Heart left ventricle (tissue), 13 donors: ENCODE results near the gene SCGB1C1.
"Not testable (repeated sequence)": the region's sequence is repeated elsewhere in the genome, so short reads cannot be mapped to it uniquely, and the experiment has no call there.

ENCODE experiments used
- POLR2A ChIP-seq, 2 donors: fragments of 450-650 bp; IDR thresholded peaks; one replicate each; pipeline ENCODE4 v1.6.1; 2017; ENCODE audit warnings: antibody characterized with exemption in 2 of 2, mild to moderate bottlenecking in 2 of 2, moderate library complexity in 2 of 2
- TF ChIP-seq, protein P1 (sequence below), 12 donors: fragments of 200-600 bp; sonication (generic) in 4 of 12; IDR thresholded peaks; one replicate each; pipeline versions ENCODE4 v1.5.0 to v1.8.0; 2018 to 2022; ENCODE audit warnings: antibody characterized with exemption in 12 of 12, mild to moderate bottlenecking in 5 of 12
- donor health status: ischemic (EF 13 %, LVEDD 7.1; RV severe dilation, severe dysfunction).
- donor health status: DM: no; HTN: yes; CAD: no.
- donor health status: DM: no; HTN: no; CAD: no.
- donor health status: ischemic (EF 25% LVEDD 6.9; RV normal size, moderate dysfunction).
- donor health status: ischemic (EF 25% LVEDD 5.7; RV mildly dilated, moderate dysfunction).
- donor health status: ischemic (EF 35%, LVEDD 5.7; RV mildly dilated, moderate dysfunction).
- donor health status: nonischemic (EF 11% LVEDD 7.7; RV severe dilation, severe dysfunction).
- donor health status: DM: yes; HTN: yes; CAD: no.
- donor health status: PGD.
- donor health status: ischemic (EF 29% LVEDD 5.4; RV normal size, mild dysfunction).
- donor health status: nonischemic (EF 23%, LVEDD 6.1; RV moderate dilation, normal function).

DNA sequence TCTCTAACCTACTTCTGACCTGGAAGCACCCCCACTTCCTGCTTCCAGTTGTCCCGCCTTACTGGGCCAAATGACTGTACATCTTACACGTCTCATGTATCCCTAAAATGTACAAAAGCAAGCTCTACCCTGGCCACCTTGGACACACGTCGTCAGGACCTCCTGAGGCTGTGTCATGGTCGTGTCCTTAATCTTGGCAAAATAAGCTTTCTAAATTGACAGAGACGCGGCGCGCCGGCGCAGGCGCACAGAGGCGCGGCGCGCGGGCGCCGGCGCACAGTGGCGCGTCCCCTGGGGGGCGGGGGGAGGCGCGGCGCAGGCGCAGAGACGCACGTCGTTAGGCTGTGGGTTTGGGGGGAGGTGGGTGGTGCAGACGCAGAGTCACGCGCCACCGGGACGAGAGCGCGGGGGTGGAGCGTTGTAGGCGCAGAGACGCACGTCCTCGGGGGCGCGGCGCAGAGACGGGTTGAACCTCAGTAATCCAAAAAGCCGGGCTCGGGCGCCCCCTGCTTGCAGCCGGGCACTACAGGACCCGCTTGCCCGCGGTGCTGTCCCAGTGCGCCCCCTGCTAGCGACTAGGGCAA lies 3.6 kb upstream of the SCGB1C1 start:
- not testable (repeated sequence) for TF ChIP-seq POLR2A (IDR thresholded peaks at IDR 0.05)
- TF ChIP-seq, protein P1, sequence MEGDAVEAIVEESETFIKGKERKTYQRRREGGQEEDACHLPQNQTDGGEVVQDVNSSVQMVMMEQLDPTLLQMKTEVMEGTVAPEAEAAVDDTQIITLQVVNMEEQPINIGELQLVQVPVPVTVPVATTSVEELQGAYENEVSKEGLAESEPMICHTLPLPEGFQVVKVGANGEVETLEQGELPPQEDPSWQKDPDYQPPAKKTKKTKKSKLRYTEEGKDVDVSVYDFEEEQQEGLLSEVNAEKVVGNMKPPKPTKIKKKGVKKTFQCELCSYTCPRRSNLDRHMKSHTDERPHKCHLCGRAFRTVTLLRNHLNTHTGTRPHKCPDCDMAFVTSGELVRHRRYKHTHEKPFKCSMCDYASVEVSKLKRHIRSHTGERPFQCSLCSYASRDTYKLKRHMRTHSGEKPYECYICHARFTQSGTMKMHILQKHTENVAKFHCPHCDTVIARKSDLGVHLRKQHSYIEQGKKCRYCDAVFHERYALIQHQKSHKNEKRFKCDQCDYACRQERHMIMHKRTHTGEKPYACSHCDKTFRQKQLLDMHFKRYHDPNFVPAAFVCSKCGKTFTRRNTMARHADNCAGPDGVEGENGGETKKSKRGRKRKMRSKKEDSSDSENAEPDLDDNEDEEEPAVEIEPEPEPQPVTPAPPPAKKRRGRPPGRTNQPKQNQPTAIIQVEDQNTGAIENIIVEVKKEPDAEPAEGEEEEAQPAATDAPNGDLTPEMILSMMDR (IDR thresholded peaks at IDR 0.05), result not testable (repeated sequence)
